ENCODE measurements around the gene FNDC3B.

DNA sequence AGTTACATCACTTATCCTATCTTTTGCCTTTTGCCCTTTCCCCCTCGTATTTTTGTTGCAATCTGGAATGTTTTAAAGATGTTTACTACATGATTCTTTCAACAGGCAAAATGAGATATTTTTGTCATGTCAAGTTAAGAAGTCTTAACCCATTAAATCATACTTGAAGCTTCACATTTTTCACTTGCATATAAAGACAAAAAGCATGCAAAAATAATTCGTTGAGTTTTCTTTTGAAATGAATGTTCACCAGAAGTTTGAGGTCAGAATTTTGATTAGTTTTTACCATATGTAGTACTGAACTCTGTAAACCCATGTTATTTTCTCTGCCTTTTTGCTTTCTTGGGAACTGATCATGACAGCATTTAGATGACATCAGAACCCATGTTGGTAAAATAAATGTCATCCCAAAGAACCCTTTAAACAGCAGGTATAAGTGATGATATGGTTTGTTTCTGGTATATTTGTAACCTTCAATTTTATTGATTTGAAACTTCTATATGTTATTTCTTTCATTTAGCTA, 220.4 kb downstream of the FNDC3B start:
- TF ChIP-seq EZH2 (IDR thresholded peaks at IDR 0.05; ENCODE audit: borderline replicate concordance, insufficient read depth, low read depth, low read length, poor library complexity, severe bottlenecking) = no peak
- TF ChIP-seq, protein P1, sequence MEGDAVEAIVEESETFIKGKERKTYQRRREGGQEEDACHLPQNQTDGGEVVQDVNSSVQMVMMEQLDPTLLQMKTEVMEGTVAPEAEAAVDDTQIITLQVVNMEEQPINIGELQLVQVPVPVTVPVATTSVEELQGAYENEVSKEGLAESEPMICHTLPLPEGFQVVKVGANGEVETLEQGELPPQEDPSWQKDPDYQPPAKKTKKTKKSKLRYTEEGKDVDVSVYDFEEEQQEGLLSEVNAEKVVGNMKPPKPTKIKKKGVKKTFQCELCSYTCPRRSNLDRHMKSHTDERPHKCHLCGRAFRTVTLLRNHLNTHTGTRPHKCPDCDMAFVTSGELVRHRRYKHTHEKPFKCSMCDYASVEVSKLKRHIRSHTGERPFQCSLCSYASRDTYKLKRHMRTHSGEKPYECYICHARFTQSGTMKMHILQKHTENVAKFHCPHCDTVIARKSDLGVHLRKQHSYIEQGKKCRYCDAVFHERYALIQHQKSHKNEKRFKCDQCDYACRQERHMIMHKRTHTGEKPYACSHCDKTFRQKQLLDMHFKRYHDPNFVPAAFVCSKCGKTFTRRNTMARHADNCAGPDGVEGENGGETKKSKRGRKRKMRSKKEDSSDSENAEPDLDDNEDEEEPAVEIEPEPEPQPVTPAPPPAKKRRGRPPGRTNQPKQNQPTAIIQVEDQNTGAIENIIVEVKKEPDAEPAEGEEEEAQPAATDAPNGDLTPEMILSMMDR (IDR thresholded peaks at IDR 0.05) = no peak

All from B cell (primary cell).